Neural progenitor cell (in vitro differentiated cells): ENCODE data around the gene RHD. TPM values are rescaled to one million over a fixed set of nuclear protein-coding genes. Genes with fewer than 3 reads are reported as not detected.
"Not testable (repeated sequence)": the region's sequence is repeated elsewhere in the genome, so short reads cannot be mapped to it uniquely, and the experiment has no call there.

ENCODE experiments used
- DNase-seq: peaks from one replicate; pipeline ENCODE4 v3.0.0-alpha.2; 2016; ENCODE audit warnings: low spot score
- H2AFZ ChIP-seq: fragments of 200-600 bp; sonication (generic); replicated peaks from 2 replicates; pipeline ENCODE4 v1.6.1; 2016; ENCODE audit warnings: antibody characterized with exemption
- H3F3A ChIP-seq: fragments of 200-600 bp; sonication (generic); 2 replicates; pipeline ENCODE4 v1.6.1; 2016; ENCODE audit warnings: antibody characterized with exemption, low read depth
- H3K27ac ChIP-seq: fragments of 200-600 bp; sonication (generic); 2 replicates; pipeline ENCODE4 v1.5.1; 2016; ENCODE audit warnings: mild to moderate bottlenecking
- H3K27me3 ChIP-seq: fragments of 200-600 bp; sonication (generic); 2 replicates; pipeline ENCODE4 v1.6.1; 2016; ENCODE audit warnings: mild to moderate bottlenecking, moderate library complexity
- H3K36me3 ChIP-seq: fragments of 200-600 bp; sonication (generic); 2 replicates; pipeline ENCODE4 v1.5.1; 2016
- H3K4me1 ChIP-seq: fragments of 200-600 bp; sonication (generic); 2 replicates; pipeline ENCODE4 v1.6.1; 2016; ENCODE audit warnings: mixed run types
- H3K4me2 ChIP-seq: fragments of 200-600 bp; sonication (generic); 2 replicates; pipeline ENCODE4 v1.6.1; 2016
- H3K4me3 ChIP-seq: fragments of 200-600 bp; sonication (generic); 2 replicates; pipeline ENCODE4 v1.5.1; 2016
- H3K79me2 ChIP-seq: fragments of 200-600 bp; sonication (generic); 2 replicates; pipeline ENCODE4 v1.6.1; 2016; ENCODE audit warnings: low read depth
- H3K9ac ChIP-seq: fragments of 200-600 bp; sonication (generic); 2 replicates; pipeline ENCODE4 v1.6.1; 2016
- H3K9me3 ChIP-seq: fragments of 200-600 bp; sonication (generic); 2 replicates; pipeline ENCODE4 v1.5.1; 2016; ENCODE audit warnings: low read depth
- H4K20me1 ChIP-seq: fragments of 200-600 bp; sonication (generic); 2 replicates; pipeline ENCODE4 v1.6.1; 2016; ENCODE audit warnings: low read depth
- H3K27ac Mint-ChIP-seq: 3 replicates; pipeline ENCODE4 v1.8.0; 2021; ENCODE audit warnings: mixed read lengths
- H3K27me3 Mint-ChIP-seq: 2 replicates; pipeline ENCODE4 v1.8.0; 2022; ENCODE audit warnings: low read depth, mild to moderate bottlenecking, inconsistent platforms, moderate library complexity, mixed read lengths; ENCODE audit not compliant: insufficient read depth
- H3K36me3 Mint-ChIP-seq: 3 replicates; pipeline ENCODE4 v1.8.0; 2021; ENCODE audit warnings: mixed read lengths
- H3K4me1 Mint-ChIP-seq: 3 replicates; pipeline ENCODE4 v1.8.0; 2021; ENCODE audit warnings: mixed read lengths
- H3K4me3 Mint-ChIP-seq: 3 replicates; pipeline ENCODE4 v1.8.0; 2021; ENCODE audit warnings: mild to moderate bottlenecking, moderate library complexity, mixed read lengths
- H3K9me3 Mint-ChIP-seq: 3 replicates; pipeline ENCODE4 v1.8.0; 2020; ENCODE audit warnings: mixed read lengths
- total RNA-seq: library from RNA; depleted of rRNA; stranded (reverse); fragments of >200 nt; gene quantifications from 2 replicates; pipeline ENCODE4 v1.2.3, GENCODE V29; 2015; ENCODE audit warnings: low replicate concordance

RHD gene
- total RNA-seq, 1 donor from 2014 or later = not detected

- not testable (repeated sequence) for H3K4me1 Mint-ChIP-seq, H3K9me3 ChIP-seq, H3K27me3 Mint-ChIP-seq, H3K27me3 ChIP-seq, H3K9me3 Mint-ChIP-seq, H3K4me2 ChIP-seq, H3K36me3 Mint-ChIP-seq, H4K20me1 ChIP-seq, H3K9ac ChIP-seq, H3K79me2 ChIP-seq, H3K4me1 ChIP-seq, H3K27ac Mint-ChIP-seq, H2AFZ ChIP-seq, DNase-seq, H3K27ac ChIP-seq, H3K36me3 ChIP-seq, H3K4me3 ChIP-seq, H3K4me3 Mint-ChIP-seq, H3F3A ChIP-seq
Measured at GRCh38 chr1:25378367-25378766, 106.1 kb downstream of the RHD start.

Other genes starting within 250 kb of the RHD start
- gene SYF2, start 40.0 kb upstream of the RHD start, total RNA-seq = 62.5 and 114 TPM in 2 replicates
- 102 and 131 TPM in 2 replicates for gene RSRP1, start 25.1 kb upstream of the RHD start, total RNA-seq
- 84.4 and 95.6 TPM in 2 replicates for gene TMEM50A, start 65.8 kb downstream of the RHD start, total RNA-seq
- gene RHCE, start 148.3 kb downstream of the RHD start, total RNA-seq = 0.22 and 0.43 TPM in 2 replicates
- 14.8 and 17.7 TPM in 2 replicates for gene MACO1, start 158.4 kb downstream of the RHD start, total RNA-seq